ENCODE data around the gene LMAN1L. TPM values are rescaled to one million over a fixed set of nuclear protein-coding genes. Genes with fewer than 3 reads are reported as not detected.

Gene LMAN1L
- polyA plus RNA-seq, 3 donors, result not detected

DNA sequence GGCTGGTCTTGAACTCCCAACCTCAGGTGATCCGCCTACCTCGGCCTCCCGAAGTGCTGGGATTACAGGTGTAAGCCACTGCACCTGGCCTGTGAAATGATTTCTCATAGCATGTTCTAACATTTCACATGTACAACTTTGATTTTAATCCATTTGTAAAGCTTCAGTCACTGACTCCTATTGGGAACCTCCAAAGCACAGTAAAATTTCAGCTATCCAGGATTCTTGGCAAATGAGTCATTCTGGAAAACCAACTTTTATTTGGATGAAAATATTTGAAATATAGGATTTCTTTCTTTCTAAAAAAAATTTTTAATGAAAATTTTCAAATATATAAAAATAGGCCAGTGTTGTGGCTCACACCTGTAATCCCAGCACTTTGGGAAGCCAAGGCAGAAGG lies 2.7 kb upstream of the LMAN1L start:
- DNase-seq (ENCODE audit: low read depth in 3 of 3, low spot score in 2 of 3), result no peak

DNA sequence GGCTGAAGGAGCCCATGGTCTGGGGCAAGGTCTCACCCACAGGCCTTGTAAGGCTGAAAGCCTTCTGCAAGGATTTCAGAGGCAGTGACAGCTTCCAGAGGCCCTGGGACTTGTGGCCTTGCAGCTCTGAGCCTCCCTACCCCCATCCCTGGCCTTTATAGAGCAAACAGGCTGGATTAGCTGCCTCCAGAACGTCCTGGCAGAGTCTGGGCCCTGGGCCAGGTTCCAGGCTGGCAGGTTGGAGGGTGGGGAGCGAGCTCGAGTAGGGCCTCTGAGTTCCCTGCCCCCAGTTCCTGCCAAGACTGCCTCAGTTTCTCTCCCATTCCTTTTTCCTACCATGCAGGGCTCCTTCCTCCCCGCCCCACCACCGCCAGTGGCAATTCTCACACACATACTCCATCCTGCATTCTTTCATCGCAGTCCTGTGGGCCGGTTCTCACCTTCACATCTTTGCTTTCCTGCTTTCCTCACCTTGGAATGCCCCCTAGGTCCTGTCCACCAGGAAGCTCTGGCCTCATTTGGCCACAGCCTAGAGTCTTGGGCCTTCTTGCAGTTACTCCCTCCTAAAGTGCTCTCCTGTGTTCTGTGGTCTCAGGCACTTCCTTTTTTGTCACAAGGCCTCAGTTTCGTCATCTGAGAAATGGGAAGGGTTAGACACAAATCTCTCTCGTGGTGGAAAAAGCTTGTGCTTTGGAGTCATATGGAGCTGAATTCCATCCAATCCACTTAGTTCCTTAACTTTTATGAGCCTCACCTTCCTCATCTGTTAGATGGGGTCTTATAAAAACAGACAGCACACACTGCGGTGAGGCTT lies 2.7 kb downstream of the LMAN1L start:
- no peak for DNase-seq (ENCODE audit: low read depth in 3 of 3, low spot score in 2 of 3)

DNA sequence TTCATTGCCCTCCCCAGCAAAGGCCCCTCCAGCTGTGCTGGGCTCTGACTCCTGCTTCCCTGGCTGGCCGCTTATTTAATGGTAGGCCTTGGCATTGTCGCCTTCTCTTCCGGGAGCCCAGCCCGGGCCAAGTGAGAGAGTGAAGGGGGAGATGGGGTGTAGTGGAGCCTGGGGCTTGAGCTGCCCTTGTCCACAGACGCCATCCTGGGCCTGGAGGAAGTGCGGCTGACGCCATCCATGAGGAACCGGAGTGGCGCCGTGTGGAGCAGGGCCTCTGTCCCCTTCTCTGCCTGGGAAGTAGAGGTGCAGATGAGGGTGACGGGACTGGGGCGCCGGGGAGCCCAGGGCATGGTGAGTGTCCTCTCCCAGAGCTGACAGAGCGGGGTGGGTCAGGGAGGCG lies 3.3 kb downstream of the LMAN1L start:
- no peak for DNase-seq (ENCODE audit: low read depth in 3 of 3, low spot score in 2 of 3)

DNA sequence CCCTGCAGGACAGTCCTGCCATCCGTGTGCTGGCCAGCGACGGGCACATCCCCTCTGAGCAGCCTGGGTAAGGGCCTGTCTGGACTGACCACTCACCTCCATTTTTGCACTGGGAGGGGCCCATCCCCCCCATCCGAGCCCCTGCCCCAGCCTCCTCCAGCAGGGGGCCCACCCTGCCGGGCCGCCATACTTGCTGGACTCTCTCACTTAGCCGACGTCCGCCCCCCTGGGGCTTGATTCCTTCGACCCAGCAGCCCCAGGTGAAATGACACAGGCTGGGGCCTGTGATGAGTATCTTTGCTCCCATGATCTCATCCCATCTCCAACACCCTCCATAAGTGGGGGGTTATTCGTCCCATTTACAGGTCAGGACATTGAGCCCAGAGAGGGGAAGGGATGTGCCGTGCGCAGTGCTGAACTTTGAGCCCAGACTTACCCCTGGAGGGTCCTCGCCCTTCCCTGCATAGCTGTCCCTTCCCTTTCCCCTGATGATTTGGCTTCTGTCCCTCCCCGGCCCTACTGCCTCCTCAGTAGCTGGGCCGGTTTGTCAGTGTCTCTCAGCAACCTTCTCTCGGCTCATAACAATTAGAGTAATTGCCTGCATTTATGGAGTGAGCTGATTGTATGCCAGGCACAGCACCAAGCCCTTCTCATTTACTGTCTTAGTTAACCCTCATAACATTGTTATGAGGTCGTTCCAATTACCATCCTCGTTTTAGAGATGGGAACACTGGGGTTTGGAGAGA lies 4.2 kb downstream of the LMAN1L start:
- no peak for DNase-seq (ENCODE audit: low read depth in 3 of 3, low spot score in 2 of 3)

DNA sequence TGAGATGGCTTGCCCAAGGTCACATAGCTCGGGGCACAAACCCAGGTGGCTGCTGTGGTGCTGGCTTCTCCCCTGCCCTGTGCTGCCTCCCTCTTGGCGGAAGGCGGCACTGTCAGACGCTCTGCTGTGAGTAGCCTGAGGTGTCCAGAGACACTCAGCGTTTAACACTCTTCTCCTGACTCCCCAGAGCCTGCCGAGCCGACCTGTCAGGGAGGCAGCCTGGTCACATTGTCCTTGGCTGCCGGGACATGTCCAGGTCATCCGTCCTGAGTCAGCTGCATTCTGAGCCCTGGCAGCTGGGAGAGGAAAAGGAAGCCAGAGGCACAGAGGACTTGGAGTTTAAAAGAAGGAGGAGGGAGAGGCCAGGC lies 4.7 kb downstream of the LMAN1L start:
- DNase-seq (ENCODE audit: low read depth in 3 of 3, low spot score in 2 of 3), result no peak

DNA sequence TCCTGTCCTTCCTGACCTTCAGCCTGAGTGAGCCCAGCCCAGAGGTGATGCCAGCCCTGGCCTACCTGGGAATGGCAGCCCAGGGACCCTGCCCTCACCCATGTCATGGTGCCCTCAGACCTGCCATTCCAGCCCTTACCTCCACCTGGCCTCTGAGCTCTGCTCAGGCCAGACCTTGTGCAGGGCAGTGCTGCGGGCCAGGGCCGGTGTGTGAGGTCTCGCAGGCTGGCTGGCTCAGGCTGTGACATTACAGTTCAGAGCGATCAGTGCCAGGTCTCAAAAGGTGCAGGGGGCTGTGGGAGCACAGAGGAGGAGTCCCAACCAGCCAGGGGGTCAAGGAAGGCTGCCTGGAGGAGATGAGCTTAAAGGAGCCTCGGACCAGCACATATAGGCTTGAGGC lies 7.4 kb downstream of the LMAN1L start:
- no peak for DNase-seq (ENCODE audit: low read depth in 3 of 3, low spot score in 2 of 3)

DNA sequence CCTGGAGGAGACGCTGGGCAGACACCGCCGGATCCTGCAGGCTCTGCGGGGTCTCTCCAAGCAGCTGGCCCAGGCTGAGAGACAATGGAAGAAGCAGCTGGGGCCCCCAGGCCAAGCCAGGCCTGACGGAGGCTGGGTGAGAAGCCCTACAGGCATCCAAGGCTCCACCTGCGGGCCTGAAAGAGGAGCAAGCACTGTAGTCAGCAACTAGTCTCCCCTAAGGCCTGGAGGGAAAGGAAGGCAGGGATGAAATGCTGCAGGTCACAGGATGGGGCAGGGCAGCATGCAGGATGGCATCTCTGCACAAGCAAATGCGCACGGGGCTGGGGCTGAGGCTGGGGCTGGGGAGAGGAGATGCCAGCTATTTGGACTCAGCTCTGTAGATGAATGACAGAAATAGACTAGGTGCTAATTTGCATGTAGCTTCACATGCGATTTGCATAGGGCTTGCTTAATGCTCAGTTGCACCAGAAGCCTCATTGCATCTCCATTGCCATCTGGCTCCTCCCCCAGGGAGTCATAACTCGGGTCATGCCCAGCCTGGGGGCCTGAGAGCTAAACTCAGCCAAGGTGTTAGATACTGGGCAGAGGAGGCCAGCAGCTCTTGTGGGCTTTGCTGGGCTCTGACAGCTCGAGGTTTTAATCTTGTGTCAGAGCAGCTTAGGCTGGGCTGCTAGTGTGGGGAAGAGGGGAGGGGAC lies 8.6 kb downstream of the LMAN1L start:
- DNase-seq (ENCODE audit: low read depth in 3 of 3, low spot score in 2 of 3), result no peak

DNA sequence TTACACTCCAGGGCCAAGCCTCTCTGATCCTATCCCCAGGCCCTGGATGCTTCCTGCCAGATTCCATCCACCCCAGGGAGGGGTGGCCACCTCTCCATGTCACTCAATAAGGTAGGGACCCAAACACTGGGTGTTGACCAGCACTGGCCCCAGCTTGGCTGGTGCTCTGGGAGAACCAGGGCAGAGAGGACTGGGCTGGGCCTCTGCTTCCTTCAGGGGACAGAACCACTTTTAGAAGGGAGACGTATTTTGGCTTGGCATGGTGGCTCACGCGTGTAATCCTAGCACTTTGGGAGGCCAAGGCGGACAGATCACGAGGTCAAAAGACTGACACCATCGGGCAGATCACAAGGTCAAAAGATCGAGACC lies 9.1 kb downstream of the LMAN1L start:
- no peak for DNase-seq (ENCODE audit: low read depth in 3 of 3, low spot score in 2 of 3)

DNA sequence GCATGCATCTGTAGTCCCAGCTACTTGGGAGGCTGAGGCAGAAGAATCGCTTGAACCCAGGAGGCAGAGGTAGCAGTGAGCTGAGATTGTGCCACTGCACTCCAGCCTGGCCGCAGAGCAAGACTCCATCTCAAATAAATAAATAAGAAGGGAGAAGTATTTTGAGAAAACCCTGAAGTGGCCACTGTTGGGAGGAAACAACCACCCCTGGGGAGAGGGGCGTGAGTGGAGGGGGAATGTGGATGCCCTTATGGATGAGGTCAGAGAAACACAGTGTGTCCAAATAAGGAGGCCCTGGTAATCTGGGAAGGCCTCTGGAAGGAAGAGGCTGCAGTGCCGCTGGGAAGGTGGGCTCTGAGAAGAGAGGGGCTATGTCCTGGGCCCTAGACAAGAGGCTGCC lies 9.6 kb downstream of the LMAN1L start:
- DNase-seq (ENCODE audit: low read depth in 3 of 3, low spot score in 2 of 3), result no peak

DNA sequence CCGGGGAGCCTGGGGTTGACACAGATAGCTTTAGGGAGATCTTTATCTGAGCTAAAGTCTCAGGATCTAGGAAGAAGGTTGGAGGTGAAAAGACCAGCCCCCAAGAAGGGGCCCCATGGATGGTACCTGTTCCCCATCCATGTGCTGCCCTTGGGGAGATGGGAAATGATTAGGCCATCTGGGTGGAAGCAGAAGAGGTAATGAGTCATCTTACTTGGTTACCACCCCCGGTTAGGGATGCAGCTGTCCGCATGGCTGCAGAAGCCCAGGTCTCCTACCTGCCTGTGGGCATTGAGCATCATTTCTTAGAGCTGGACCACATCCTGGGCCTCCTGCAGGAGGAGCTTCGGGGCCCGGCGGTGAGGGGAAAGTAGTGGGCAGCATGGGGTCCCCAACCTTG lies 10.7 kb downstream of the LMAN1L start:
- DNase-seq (ENCODE audit: low read depth in 3 of 3, low spot score in 2 of 3), result no peak

DNA sequence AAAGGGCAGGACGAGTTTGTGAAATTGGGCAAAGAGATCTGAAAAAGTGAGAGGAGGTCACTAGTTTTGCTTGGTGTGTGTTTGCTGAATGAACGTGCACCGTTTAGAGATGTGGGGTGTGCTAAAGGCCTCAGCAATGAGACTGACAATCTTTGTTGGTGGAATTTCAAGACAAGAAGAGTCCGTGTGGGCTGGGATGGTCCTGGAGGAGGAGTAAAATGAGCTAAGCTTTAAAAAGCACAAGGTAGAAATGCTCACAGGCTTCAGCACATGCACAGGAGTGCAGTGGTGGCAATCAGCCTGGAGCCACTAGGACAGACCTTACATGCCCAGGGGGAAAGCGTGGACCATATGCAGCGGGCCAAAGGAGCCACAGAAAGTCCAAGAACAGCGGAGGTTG lies 12.3 kb downstream of the LMAN1L start:
- DNase-seq (ENCODE audit: low read depth in 3 of 3, low spot score in 2 of 3), result no peak

DNA sequence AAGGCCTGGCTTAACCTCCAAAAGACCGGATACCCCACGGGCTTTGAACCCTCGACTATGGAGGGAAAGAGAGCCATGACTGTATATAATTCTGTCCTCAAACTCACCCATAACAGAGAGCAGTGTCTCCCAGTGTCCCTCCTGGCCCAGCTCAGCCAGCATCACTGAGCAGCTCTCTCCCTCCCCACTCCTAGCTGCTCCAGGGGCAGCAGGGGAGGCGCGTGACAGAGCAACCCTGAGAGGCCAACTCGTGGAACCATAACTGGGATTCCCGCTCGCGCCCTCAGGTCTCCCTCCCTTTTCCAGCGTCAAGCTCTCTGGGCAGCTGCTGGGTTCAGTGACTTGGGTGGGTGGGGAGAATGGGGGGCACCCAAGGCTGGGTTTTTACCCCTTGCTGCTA lies 13.2 kb downstream of the LMAN1L start:
- DNase-seq (ENCODE audit: low read depth in 3 of 3, low spot score in 2 of 3), result no peak

DNA sequence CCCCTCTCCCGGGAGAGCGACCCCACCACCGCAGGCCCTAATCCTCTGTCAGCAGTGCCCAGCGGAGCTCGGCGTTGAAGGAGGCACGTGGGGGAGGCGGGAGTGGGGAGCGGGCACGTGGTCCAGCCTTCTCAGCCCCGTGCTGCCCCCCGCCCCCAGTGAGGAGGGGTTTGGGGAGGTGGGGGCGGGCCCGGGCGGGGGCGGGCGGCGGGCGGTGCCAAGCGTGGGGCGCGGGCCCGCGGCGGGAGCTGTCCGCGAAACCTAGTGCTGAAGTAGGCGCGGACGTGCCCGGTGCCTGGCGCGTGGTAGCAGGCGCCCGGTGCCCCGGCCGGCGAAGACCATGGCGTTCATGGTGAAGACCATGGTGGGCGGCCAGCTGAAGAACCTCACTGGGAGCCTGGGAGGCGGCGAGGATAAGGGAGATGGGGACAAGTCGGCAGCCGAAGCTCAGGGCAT lies 13.8 kb downstream of the LMAN1L start, which contains the start of gene CPLX3:
Gene CPLX3 (plus strand): TSS at position 264 of the 456 bp plus-strand sequence. CDS start 77 bp downstream, at position 341.
- no peak for DNase-seq (ENCODE audit: low read depth in 3 of 3, low spot score in 2 of 3)

DNA sequence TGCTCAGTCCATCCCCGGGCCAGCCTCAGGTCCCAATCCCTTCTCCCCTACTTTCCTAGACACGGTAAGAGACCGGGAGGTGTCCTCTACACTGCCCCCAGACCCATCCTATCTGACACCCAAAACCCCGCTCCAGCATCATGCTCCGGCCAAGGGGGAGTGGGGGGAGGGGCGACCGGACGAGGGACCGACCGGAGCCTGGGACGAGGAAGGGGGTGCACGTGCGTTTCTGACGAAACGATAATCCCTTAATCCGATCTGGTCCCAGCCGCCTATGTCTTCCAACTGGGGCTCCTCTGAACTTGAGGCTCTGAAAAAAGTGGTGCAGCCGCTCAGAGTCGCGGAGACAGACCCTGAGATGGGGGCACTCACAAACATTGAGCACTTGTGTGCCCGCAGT lies 14.3 kb downstream of the LMAN1L start:
- no peak for DNase-seq (ENCODE audit: low read depth in 3 of 3, low spot score in 2 of 3)

DNA sequence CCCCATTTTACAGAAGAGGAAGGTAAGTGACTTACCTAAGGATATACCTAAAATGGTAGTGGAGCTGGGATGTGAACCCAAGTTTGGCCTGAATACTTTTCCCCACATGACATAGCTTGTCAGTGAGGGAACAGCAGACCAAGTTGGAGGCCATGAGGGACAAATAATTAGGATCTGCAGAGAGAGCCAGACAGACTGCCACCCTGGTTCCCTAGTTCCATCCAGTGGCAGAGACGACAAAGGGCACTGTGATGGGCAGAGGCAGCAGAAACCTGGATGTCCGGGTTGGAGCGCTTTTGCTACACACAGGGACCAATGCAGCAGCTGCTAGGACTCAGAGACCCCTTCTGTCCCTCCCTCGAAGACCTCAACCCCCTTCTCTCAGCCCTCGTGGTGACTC lies 15.0 kb downstream of the LMAN1L start:
- no peak for DNase-seq (ENCODE audit: low read depth in 3 of 3, low spot score in 2 of 3)

DNA sequence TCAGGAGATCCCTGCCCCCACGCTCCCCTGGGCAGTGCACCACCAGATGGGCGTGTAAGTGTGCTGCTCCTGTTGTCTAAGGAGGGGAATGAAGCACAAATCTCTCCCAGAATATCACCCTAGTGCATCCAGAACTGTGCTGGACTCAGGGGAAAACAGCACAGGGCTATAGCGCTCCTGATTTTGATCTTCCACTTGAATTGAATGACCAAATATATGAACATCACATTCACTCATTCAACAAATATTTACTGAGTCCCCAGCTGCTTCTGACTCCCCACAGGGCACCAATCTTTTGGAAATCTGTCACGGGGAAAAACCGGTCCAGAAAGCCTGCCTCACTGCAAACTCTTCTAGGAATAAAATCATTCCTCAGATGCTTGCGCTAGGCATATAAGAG lies 16.2 kb downstream of the LMAN1L start:
- DNase-seq (ENCODE audit: low read depth in 3 of 3, low spot score in 2 of 3), result no peak

DNA sequence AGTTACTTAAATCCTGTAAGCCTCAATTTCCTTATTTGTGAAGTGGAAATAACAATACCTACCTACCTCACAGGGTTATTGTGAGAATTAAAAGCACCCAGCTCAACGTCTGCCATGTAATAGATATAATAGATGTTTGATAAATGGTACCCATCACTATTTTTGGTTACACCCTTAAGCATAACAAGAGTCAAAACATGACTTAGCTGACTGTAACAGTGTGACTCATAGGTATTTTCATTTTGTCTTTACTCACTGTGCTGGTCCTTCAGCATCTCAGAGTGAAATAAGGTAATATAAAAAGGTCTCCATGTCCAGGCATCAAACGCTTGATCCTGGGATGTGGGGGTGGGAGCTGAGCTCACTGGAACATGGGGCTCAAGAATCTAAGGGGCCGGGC lies 16.9 kb downstream of the LMAN1L start:
- no peak for DNase-seq (ENCODE audit: low read depth in 3 of 3, low spot score in 2 of 3)

DNA sequence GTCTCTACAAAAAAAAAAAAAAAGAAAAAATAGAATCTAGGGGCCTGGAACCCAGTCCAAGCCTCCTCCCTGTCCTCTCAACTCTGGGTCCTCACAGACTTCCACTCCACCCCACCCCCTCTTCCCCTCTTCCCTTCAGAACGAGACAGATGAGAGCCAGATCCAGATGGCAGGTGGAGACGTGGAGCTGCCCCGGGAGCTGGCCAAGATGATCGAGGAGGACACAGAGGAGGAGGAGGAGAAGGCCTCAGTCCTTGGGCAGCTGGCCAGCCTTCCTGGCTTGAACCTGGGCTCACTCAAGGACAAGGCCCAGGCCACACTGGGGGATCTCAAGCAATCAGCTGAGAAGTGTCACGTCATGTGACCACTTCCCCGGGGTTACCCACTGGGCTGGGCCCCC lies 17.4 kb downstream of the LMAN1L start:
- no peak for DNase-seq (ENCODE audit: low read depth in 3 of 3, low spot score in 2 of 3)

DNA sequence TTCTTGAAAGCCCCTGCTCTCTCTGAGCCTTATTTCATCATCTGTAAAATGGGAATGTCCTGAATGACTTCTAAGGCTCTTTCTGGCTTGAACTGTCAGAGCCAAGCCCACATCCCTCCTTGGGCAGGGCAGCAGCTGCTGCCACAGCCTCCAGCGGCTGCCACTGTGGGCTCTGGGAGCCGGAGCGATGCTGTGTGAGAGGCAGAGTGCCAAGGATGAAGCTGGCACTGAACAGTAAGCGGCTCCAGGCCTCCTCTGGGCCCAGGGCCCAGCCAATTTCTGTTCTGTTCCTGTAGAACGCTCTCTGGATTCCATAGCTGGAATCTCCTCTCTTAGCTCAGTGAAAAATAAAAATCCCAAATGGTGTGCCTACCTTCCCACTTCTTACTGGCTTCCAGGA lies 18.2 kb downstream of the LMAN1L start:
- no peak for DNase-seq (ENCODE audit: low read depth in 3 of 3, low spot score in 2 of 3)

DNA sequence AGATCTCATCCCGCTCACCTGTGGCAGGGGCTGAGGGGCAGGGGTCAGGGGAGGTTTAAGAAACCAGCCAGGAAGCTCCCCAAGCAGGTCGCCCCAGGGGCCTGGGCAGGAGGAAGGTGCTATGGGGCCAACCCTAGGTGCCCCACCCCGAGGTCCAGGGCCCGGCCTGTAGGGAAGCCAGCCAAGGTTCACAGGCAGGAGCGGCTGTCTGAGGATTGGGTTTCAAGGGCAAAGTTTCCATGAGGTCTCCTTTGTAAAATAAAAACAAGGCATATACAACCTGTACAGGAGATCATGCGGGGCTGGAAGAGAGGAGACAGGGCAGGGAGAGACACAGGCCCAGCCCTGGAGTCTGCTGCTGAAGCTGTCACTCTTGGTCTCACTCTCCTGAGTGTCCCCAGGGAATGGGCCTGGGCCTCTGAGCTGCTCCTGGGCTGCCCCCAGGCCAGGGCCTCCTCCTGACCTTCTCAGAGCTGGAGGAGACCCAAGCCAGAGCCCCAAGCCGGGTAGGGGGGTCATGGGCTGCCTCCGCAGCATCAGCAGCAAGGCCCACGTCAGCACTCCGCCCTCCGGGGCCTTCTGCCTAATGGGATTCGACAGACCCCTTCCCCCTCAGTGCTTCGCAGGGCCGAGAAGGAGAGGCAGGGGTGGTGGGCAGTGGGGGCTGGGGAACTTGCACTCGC lies 19.3 kb downstream of the LMAN1L start:
- DNase-seq (ENCODE audit: low read depth in 3 of 3, low spot score in 2 of 3), result no peak

DNA sequence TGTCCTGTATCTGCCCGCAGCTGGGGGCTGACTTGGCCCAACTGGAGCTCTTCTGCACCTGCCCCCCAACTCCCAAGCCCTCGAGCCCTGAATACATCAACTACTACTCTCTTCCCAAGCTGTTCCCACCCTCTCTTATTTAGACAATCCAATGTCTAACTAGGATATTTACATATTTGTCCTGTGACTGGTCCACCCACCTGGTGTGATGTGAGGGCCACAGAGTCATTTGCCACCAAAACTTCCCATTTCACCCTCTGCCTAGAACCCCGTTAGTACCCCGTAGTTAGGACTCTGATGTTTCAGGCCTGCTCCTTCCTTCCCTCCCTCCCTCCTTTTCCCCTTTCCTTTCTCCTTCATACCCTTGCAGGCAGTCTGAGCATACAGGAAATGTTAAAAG lies 20.2 kb downstream of the LMAN1L start:
- no peak for DNase-seq (ENCODE audit: low read depth in 3 of 3, low spot score in 2 of 3)

Data from right renal cortex interstitium (tissue), 3 donors.